DMS 273 (cell line): Measurements from ENCODE around the gene HIGD2B.
"Not testable (repeated sequence)": the region's sequence is repeated elsewhere in the genome, so short reads cannot be mapped to it uniquely, and the experiment has no call there.

Source experiments
- DNase-seq: peaks from one replicate; lab custom pipeline; 2025; ENCODE audit not compliant: unreplicated experiment; lab: John Stamatoyannopoulos, UW

Gene HIGD2B

GRCh38 chr15:72680931-72681330, 5.1 kb downstream of the HIGD2B start:
- DNase-seq, result no peak

- no peak for DNase-seq
These were observed 9.1 kb downstream of the HIGD2B start for GRCh38 chr15:72676838-72677237.

GRCh38 chr15:72671525-72671924, 14.5 kb downstream of the HIGD2B start:
- DNase-seq, result no peak

GRCh38 chr15:72670656-72671352, 15.2 kb downstream of the HIGD2B start:
- DNase-seq, result not testable (repeated sequence)

- not testable (repeated sequence) for DNase-seq
These were observed 16.2 kb downstream of the HIGD2B start for GRCh38 chr15:72669803-72670202.

GRCh38 chr15:72665706-72666105, 20.3 kb downstream of the HIGD2B start:
- not testable (repeated sequence) for DNase-seq

- not testable (repeated sequence) for DNase-seq
These were observed 22.1 kb downstream of the HIGD2B start for GRCh38 chr15:72663931-72664330.

- not testable (repeated sequence) for DNase-seq
These were observed 24.9 kb downstream of the HIGD2B start for GRCh38 chr15:72661081-72661480.

- DNase-seq, result not testable (repeated sequence)
These were observed 30.0 kb downstream of the HIGD2B start for GRCh38 chr15:72656014-72656413.

GRCh38 chr15:72654397-72654796, 31.6 kb downstream of the HIGD2B start, which contains the start of gene GOLGA6B:
TSS of gene GOLGA6B (plus strand) at chr15:72654697. CDS start at chr15:72654738, 41 bp downstream.
- not testable (repeated sequence) for DNase-seq

GRCh38 chr15:72648631-72649253, 37.2 kb downstream of the HIGD2B start:
- not testable (repeated sequence) for DNase-seq

GRCh38 chr15:72642271-72642670, 43.7 kb downstream of the HIGD2B start:
- not testable (repeated sequence) for DNase-seq

GRCh38 chr15:72639759-72640483, 46.1 kb downstream of the HIGD2B start:
- not testable (repeated sequence) for DNase-seq

GRCh38 chr15:72636519-72637282, 49.3 kb downstream of the HIGD2B start:
- not testable (repeated sequence) for DNase-seq

- DNase-seq, result not testable (repeated sequence)
These were observed 56.9 kb downstream of the HIGD2B start for GRCh38 chr15:72629068-72629570.

GRCh38 chr15:72628249-72629067, 57.5 kb downstream of the HIGD2B start:
- peak; percentile 19 for DNase-seq

GRCh38 chr15:72626153-72626552, 59.8 kb downstream of the HIGD2B start:
- not testable (repeated sequence) for DNase-seq
